ENCODE measurements around the gene HS3ST3A1.

The HS3ST3A1 gene

GRCh38 chr17:13601776-13602551 lies at the start of gene HS3ST3A1:
TSS of gene HS3ST3A1 (minus strand) at chr17:13601929. CDS start at chr17:13601129, 800 bp downstream.
- no peak for DNase-seq

GRCh38 chr17:13650096-13650675 lies 48.5 kb upstream of the HS3ST3A1 start:
- DNase-seq: no peak

DNA sequence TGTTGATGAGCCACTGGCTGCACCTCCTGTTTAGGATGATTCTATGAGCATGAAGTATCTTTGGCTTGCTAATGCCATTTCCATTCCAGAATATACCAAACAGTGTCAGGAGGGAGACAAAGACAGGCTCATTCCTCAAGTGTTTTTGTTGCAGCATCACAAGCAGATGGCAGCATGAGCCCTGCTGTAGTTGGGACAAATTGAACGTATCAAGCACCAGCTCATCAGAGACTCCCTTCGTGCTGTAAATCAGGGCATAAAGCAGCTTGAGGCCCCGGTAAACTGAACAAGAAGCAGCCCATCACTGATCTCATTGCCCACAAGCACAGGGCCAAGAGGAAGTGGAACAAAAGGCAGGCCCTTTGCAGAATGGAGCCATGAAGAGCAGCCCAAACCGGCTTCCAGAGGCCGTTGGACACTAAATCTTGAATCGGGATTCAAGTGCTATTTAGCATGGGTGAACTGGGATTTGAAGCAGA lies 45.9 kb upstream of the HS3ST3A1 start:
- no peak for DNase-seq

DNA sequence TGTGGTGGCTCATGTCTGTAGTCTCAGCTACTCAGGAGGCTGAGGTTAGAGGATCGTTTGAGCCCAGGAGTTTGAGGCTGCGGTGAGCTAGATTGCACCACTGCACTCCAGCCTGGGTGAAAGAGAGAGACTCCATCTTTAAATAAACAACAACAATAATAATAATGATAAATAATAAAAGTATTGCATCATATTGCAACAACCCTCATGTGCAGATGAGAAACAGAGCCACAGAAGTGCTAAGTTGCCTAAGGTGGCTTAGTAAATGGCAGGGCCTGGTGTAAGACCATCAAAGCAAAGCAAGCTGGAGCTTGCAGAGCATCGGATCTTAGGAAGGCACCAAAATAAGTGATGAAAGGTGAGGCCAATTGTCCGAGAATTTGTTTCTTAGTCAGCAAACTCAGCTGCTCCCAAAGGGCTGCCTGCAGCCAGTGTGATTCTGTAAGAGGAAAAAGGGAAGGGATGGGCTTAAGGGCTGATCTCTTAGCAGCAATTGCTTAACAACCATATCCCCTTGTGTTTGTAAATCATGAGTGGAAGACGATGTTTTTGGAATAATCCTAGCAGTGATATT lies 45.3 kb upstream of the HS3ST3A1 start:
- DNase-seq: no peak

- DNase-seq: no peak
Observed at GRCh38 chr17:13646411-13646810, 44.7 kb upstream of the HS3ST3A1 start.

DNA sequence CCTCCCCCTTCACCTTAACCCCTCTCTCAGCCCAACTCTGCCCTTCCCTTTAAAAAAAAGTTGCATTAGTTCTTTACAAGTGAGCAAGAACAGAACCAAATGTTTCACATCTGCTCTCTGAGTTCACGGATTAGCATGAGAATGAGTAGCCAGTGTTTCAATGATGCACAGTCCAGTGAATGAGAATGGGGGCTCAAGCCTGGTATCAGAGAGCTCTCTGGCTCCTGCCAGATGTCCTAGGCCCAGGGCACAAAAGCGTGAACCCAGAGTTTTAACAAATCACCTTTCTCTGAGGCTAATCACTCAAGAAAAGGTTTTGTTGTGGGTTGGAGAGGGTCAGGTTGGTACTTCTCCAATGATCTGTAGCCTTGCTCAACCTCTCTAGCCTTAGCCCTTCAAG lies 41.5 kb upstream of the HS3ST3A1 start:
- DNase-seq: no peak

GRCh38 chr17:13642188-13642587 lies 40.5 kb upstream of the HS3ST3A1 start:
- no peak for DNase-seq

- DNase-seq: no peak
Observed at GRCh38 chr17:13640551-13640950, 38.8 kb upstream of the HS3ST3A1 start.

- no peak for DNase-seq
Observed at GRCh38 chr17:13638855-13639458, 37.2 kb upstream of the HS3ST3A1 start.

DNA sequence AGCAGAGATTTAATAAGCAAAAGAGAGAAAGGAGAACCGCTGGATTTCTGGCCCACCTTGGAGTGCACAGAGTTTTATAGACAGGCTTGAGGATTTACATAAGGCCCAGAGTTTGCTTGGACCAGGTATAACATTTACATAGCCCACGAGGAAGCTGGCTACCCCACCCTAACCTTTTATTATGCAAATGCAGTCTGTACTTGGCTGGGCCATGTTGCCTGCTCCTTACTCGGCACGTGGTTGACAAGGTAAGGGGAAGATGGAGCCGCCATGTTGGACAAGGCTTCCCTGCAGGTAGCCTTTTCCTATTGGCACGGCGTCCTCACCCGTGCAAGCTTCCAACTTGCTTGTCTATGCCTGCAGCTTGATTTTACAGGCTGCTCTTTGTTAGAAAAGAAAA lies 35.2 kb upstream of the HS3ST3A1 start:
- DNase-seq: no peak

GRCh38 chr17:13635951-13636350 lies 34.2 kb upstream of the HS3ST3A1 start:
- DNase-seq: no peak

DNA sequence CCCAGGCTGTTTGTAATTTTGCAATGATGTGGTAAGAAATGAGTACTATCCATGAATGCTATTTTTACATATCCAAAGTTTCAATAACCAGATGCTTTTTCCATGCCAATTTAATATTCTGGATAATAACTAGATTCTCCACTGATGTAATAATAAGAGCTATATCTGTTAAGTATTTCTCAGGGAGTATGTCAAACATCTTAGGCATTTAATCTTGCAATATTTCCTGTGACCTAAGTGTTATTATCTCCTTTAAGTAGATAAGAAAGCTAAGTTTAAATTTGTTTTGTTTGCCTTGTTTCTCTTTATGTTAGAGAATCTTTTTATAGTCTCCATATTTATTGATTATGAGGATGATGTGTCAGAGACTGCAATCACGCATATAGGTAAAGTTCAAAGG lies 32.3 kb upstream of the HS3ST3A1 start:
- no peak for DNase-seq

DNA sequence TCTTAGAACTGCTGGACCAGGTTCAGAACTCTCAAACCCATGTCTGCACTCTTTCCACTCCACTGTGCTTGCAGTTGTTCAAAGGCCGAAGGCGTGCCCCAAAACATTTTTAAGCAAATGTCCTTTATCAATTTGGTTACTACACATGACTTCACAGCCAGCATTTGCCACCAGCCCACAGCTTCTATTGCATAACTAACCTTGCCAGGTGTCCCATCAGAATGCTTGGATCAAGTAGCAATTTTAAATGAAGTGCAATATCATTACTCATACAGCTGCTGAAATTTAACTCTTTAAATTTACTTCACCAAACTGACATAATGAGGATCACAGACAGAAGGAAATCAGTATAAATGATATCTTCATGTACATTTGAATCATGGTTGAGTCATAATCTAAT lies 29.8 kb upstream of the HS3ST3A1 start:
- no peak for DNase-seq

DNA sequence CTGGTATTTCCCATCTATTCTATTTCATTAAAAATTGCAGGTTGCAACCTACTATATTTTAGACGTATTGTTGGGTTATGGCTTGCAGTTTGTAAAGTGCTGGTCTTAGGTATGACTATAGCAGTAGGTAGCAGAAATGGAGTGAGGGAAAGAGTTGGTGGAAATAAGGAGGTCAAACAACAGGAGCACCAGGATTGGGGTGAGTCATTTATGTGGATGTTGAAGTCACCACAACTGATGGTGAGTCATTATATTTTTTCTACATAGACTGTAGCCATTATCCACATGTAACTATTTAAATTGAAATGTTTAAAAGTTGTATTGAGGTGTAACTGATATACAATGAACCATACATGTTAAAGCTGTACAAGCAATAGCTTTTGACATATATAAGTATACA lies 25.0 kb upstream of the HS3ST3A1 start:
- no peak for DNase-seq

DNA sequence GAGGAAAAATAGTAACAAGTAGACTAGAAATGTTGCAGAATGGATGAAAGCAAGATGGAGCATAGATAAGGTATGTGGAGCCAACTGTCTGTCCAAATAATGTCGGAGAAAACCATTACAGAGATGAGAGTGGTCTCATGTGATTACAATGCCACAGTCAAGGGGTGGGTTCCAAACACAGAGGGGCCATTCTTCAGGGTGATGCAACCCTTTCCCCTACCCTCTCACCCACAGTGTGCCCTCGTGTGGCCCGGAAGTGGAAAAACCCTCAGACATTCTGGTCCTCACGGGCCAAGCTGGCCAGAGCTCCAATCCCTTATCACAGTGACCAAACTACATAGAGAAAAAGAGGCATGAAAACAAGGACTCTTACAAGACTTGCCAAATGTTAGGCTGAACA lies 17.7 kb upstream of the HS3ST3A1 start:
- no peak for DNase-seq

- DNase-seq: no peak
Observed at GRCh38 chr17:13616031-13616430, 14.3 kb upstream of the HS3ST3A1 start.

DNA sequence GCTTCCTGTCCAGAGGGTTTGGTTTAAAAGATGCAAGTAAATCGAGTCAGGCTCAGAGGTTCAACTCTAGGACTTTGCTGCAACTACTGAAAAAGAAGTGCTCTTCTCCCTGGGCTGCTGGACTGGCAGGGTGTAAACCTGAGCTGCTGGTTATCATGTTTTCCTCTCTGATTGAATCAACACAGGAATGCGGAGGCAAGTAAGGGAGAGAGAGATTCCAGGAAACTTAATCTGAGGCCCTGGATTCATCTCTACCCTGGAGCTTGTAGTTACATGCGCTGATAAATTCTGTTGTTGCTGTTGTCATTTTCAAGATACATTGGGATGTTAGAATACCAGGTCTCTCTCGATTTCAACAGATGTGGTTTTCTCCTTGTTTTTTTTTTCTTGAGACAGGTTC lies 8.2 kb upstream of the HS3ST3A1 start:
- DNase-seq: no peak

- DNase-seq: no peak
Observed at GRCh38 chr17:13601322-13601775, 380 bp downstream of the HS3ST3A1 start.

- DNase-seq: no peak
Observed at GRCh38 chr17:13600475-13601321, 1.0 kb downstream of the HS3ST3A1 start.

DNA sequence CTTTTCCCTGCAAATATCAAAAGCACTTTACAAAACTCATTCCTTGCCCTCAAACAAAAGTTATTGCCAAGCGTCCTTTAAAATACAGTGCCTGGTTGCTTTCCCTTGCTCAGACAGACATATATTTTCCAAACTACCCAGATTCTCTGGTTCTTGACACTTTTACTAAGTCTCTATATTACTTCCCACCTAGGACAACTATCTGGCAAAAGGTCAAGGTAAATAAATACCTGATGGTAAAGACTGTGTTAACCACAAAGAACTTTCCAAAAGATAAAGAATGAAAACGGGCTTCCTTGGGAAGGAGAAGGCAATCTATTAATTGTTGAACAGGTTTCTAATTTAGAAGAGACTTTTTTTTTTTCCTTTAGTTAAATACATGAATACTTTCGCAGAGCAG lies 1.9 kb downstream of the HS3ST3A1 start:
- DNase-seq: no peak

DNA sequence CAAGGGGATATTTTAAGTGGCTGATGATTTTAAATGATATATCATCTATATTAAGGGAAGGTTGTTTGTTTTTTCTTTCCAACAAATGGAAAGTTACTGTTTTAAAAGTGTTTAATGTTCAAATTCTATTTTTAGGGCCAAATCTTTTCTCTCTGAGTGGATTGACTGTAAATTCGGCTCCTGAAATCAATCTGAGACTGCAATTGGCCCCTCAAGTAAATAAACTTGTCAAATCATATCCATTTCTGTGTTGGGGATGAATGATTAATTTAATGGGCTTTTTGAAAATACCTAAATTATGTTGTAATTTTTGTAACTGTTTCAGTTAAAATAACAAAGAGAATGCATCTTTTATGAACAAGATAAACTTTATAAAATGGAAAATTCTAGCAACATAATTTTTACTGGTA lies 2.6 kb downstream of the HS3ST3A1 start:
- no peak for DNase-seq

GRCh38 chr17:13598353-13599167 lies 3.2 kb downstream of the HS3ST3A1 start:
- DNase-seq: no peak
